Mesendoderm (in vitro differentiated cells): Measurements from ENCODE around the gene ARRDC5. TPM values are rescaled to one million over a fixed set of nuclear protein-coding genes. Genes with fewer than 3 reads are reported as not detected.
"Not testable (repeated sequence)": the region's sequence is repeated elsewhere in the genome, so short reads cannot be mapped to it uniquely, and the experiment has no call there.

Experiments
- DNase-seq: peaks from one replicate; pipeline ENCODE4 v3.0.0; 2013
- H2AK5ac ChIP-seq: 2 replicates; pipeline ENCODE4 v1.6.1; 2013; ENCODE audit warnings: low read length, inconsistent platforms
- H2BK120ac ChIP-seq: 2 replicates; pipeline ENCODE4 v1.6.1; 2013; ENCODE audit warnings: low read depth, mild to moderate bottlenecking, low read length, moderate library complexity, mixed read lengths
- H2BK15ac ChIP-seq: replicated peaks from 2 replicates; pipeline ENCODE4 v1.6.1; 2013; ENCODE audit warnings: low read depth, mild to moderate bottlenecking, moderate library complexity
- H2BK5ac ChIP-seq: 2 replicates; pipeline ENCODE4 v1.6.1; 2013; ENCODE audit warnings: low read length, inconsistent platforms
- H3K18ac ChIP-seq: 2 replicates; pipeline ENCODE4 v1.6.1; 2013; ENCODE audit warnings: mild to moderate bottlenecking, low read length, mixed read lengths
- H3K23ac ChIP-seq: one replicate; pipeline ENCODE4 v1.6.1; 2013; ENCODE audit warnings: low read length
- H3K27ac ChIP-seq: 2 replicates; pipeline ENCODE4 v1.5.1; 2013; ENCODE audit warnings: low read depth, mild to moderate bottlenecking, inconsistent platforms, low read length, moderate library complexity
- H3K27me3 ChIP-seq: 2 replicates; pipeline ENCODE4 v1.6.1; 2013; ENCODE audit warnings: low read length, control low read depth, mild to moderate bottlenecking, inconsistent platforms; ENCODE audit not compliant: insufficient read depth, poor library complexity
- H3K36me3 ChIP-seq: 2 replicates; pipeline ENCODE4 v1.6.1; 2013; ENCODE audit warnings: low read length, inconsistent platforms; ENCODE audit not compliant: control insufficient read depth, insufficient read depth
- H3K4ac ChIP-seq: one replicate; pipeline ENCODE4 v1.6.1; 2013; ENCODE audit warnings: low read depth, mild to moderate bottlenecking, low read length, moderate library complexity
- H3K4me1 ChIP-seq: 2 replicates; pipeline ENCODE4 v1.6.1; 2013; ENCODE audit warnings: low read depth, low read length, inconsistent platforms; ENCODE audit not compliant: control insufficient read depth
- H3K4me2 ChIP-seq: 2 replicates; pipeline ENCODE4 v1.6.1; 2013; ENCODE audit warnings: low read length
- H3K4me3 ChIP-seq: 2 replicates; pipeline ENCODE4 v1.5.1; 2013; ENCODE audit warnings: mild to moderate bottlenecking, low read length
- H3K56ac ChIP-seq: one replicate; pipeline ENCODE4 v1.6.1; 2013; ENCODE audit warnings: low read length
- H3K79me1 ChIP-seq: 2 replicates; pipeline ENCODE4 v1.6.1; 2013; ENCODE audit warnings: low read length, inconsistent platforms
- H3K79me2 ChIP-seq: 2 replicates; pipeline ENCODE4 v1.6.1; 2013; ENCODE audit warnings: mild to moderate bottlenecking, low read length; ENCODE audit not compliant: control insufficient read depth, insufficient read depth
- H3K9ac ChIP-seq: 2 replicates; pipeline ENCODE4 v1.6.1; 2013; ENCODE audit warnings: low read length, inconsistent platforms
- H4K5ac ChIP-seq: one replicate; pipeline ENCODE4 v1.6.1; 2013; ENCODE audit warnings: low read length
- H4K8ac ChIP-seq: one replicate; pipeline ENCODE4 v1.6.1; 2013; ENCODE audit warnings: low read depth, mild to moderate bottlenecking, control low read depth, low read length, moderate library complexity
- WGBS: extraction: QIAGEN DNeasy Blood & Tissue Kit; methylation state at CpG from one replicate; pipeline ENCODE4 v1.1.7; 2013; ENCODE audit warnings: low lambda C conversion rate, missing lambda C conversion rate; ENCODE audit not compliant: insufficient coverage; ENCODE audit errors: extremely low coverage; 5-methylcytosine and 5-hydroxymethylcytosine counted together
- polyA plus RNA-seq, 2 experiments: library from polyadenylated mRNA; stranded (reverse); fragments of 200-250 nt; gene quantifications; one replicate each; pipeline ENCODE4 v1.2.3, GENCODE V29; 2013

The ARRDC5 gene
- polyA plus RNA-seq (2013, experiment 1 of 2), result not detected
- not detected for polyA plus RNA-seq (2013, experiment 2 of 2)

- no peak within 1 kb of the TSS for H3K4me2 ChIP-seq
- H2BK120ac ChIP-seq, result no peak within 1 kb of the TSS
- H2BK5ac ChIP-seq, result no peak within 1 kb of the TSS
- H3K27ac ChIP-seq, result no peak within 1 kb of the TSS
- no peaks in the 10 kb centered on the region for H3K36me3 ChIP-seq
- no peak within 1 kb of the TSS for H2AK5ac ChIP-seq
- no peaks in the 10 kb centered on the region for H3K79me1 ChIP-seq
- no peak within 1 kb of the TSS for H3K9ac ChIP-seq
- no peak within 1 kb of the TSS for H3K4me3 ChIP-seq
- WGBS, result no CpG with 5 or more reads among the region's 7 CpGs
- H3K79me2 ChIP-seq, result no peaks in the 10 kb centered on the region
- H3K18ac ChIP-seq, result no peak within 1 kb of the TSS
- DNase-seq, result no peak
- H2BK15ac ChIP-seq, result no peak within 1 kb of the TSS
- H3K23ac ChIP-seq, result no peak within 1 kb of the TSS
- no peak within 1 kb of the TSS for H3K4ac ChIP-seq
- H4K5ac ChIP-seq, result no peak within 1 kb of the TSS
- H3K27me3 ChIP-seq, result no peaks in the 10 kb centered on the region
- H4K8ac ChIP-seq, result no peak within 1 kb of the TSS
- H3K4me1 ChIP-seq, result no peaks in the 10 kb centered on the region
- no peak within 1 kb of the TSS for H3K56ac ChIP-seq
Measured at GRCh38 chr19:4902796-4903195, at the start of gene ARRDC5. TSS of gene ARRDC5 (minus strand) at chr19:4902896. CDS start at chr19:4902825, 71 bp downstream.

GRCh38 chr19:4951656-4952055, 49.0 kb upstream of the ARRDC5 start:
- no CpG with 5 or more reads among the region's 11 CpGs for WGBS
- no peak for DNase-seq
- Histone ChIP-seq H3K4ac (no peak overlapping the region), H3K27me3 (no peaks in the 10 kb centered on the region), H3K18ac (no peak overlapping the region), H3K23ac (no peak overlapping the region), H3K79me2 (no peaks in the 10 kb centered on the region), H3K4me1 (no peaks in the 10 kb centered on the region), H3K36me3 (peaks cover 13% of the 10 kb centered on the region), H3K4me3 (no peak overlapping the region), H2BK15ac (no peak overlapping the region), H2AK5ac (no peak overlapping the region), H3K9ac (no peak overlapping the region), H3K79me1 (no peaks in the 10 kb centered on the region), H3K56ac (no peak overlapping the region), H4K8ac (no peak overlapping the region), H2BK120ac (no peak overlapping the region), H3K27ac (no peak overlapping the region), H4K5ac (no peak overlapping the region), H2BK5ac (no peak overlapping the region), H3K4me2 (no peak overlapping the region)

- H3K27ac ChIP-seq, H2BK120ac ChIP-seq, H2AK5ac ChIP-seq, H3K4ac ChIP-seq, H4K5ac ChIP-seq, H3K4me1 ChIP-seq, H3K4me2 ChIP-seq, H3K79me1 ChIP-seq, DNase-seq, H2BK15ac ChIP-seq, H4K8ac ChIP-seq, H3K4me3 ChIP-seq, H3K79me2 ChIP-seq, H2BK5ac ChIP-seq, H3K18ac ChIP-seq, H3K9ac ChIP-seq, H3K56ac ChIP-seq, H3K23ac ChIP-seq, H3K27me3 ChIP-seq: not testable (repeated sequence)
- no CpG with 5 or more reads among the region's 23 CpGs for WGBS
- peaks cover 13% of the 10 kb centered on the region for H3K36me3 ChIP-seq
Measured at GRCh38 chr19:4950650-4951049, 48.0 kb upstream of the ARRDC5 start.

GRCh38 chr19:4941638-4942169, 39.0 kb upstream of the ARRDC5 start:
- H3K56ac ChIP-seq, H3K79me1 ChIP-seq, H3K4ac ChIP-seq, H3K4me1 ChIP-seq, H3K23ac ChIP-seq, H4K8ac ChIP-seq, H3K36me3 ChIP-seq, H3K9ac ChIP-seq, H2BK5ac ChIP-seq, H3K27me3 ChIP-seq, H3K4me2 ChIP-seq, H3K18ac ChIP-seq, H2BK120ac ChIP-seq, H2BK15ac ChIP-seq, H3K79me2 ChIP-seq, DNase-seq, H2AK5ac ChIP-seq, H3K4me3 ChIP-seq, H4K5ac ChIP-seq, H3K27ac ChIP-seq: not testable (repeated sequence)
- no CpG with 5 or more reads among the region's 35 CpGs for WGBS

GRCh38 chr19:4939466-4939865, 36.8 kb upstream of the ARRDC5 start:
- Histone ChIP-seq H3K27me3 (no peaks in the 10 kb centered on the region), H4K8ac (no peak overlapping the region), H3K4me1 (no peaks in the 10 kb centered on the region), H3K4me2 (no peak overlapping the region), H4K5ac (no peak overlapping the region), H2BK120ac (no peak overlapping the region), H2BK5ac (no peak overlapping the region), H2AK5ac (no peak overlapping the region), H3K79me1 (peaks cover 2% of the 10 kb centered on the region), H2BK15ac (no peak overlapping the region), H3K56ac (no peak overlapping the region), H3K4ac (no peak overlapping the region), H3K79me2 (peaks cover 1% of the 10 kb centered on the region), H3K27ac (no peak overlapping the region), H3K4me3 (no peak overlapping the region), H3K9ac (no peak overlapping the region), H3K36me3 (peaks cover 5% of the 10 kb centered on the region), H3K23ac (no peak overlapping the region), H3K18ac (no peak overlapping the region)
- DNase-seq, result no peak
- WGBS, result no CpG with 5 or more reads among the region's 7 CpGs

- not testable (repeated sequence) for H2BK5ac ChIP-seq, H3K36me3 ChIP-seq, H3K4ac ChIP-seq, H3K56ac ChIP-seq, H2BK15ac ChIP-seq, H3K4me1 ChIP-seq, H4K8ac ChIP-seq, H3K27me3 ChIP-seq, H3K79me2 ChIP-seq, H3K9ac ChIP-seq, H3K4me3 ChIP-seq, H3K23ac ChIP-seq, H3K27ac ChIP-seq, DNase-seq, H3K4me2 ChIP-seq, H4K5ac ChIP-seq, H3K79me1 ChIP-seq, H2BK120ac ChIP-seq, H3K18ac ChIP-seq, H2AK5ac ChIP-seq
- no CpG with 5 or more reads among the region's 4 CpGs for WGBS
Measured at GRCh38 chr19:4938461-4938860, 35.8 kb upstream of the ARRDC5 start.
